Measurements from ENCODE around the gene CEP63.

- TF ChIP-seq POLR2A (IDR thresholded peaks at IDR 0.05; ENCODE audit: extremely low read depth, insufficient read length) (no peak), CTCF (IDR thresholded peaks at IDR 0.05; ENCODE audit: low read depth, low read length) (no peak), MAX (IDR thresholded peaks at IDR 0.05; ENCODE audit: low read depth, low read length) (no peak), MYC (IDR thresholded peaks at IDR 0.05; ENCODE audit: low read depth, low read length) (no peak)
Observed at GRCh38 chr3:134525293-134525692, 39.4 kb downstream of the CEP63 start.

Data from NB4 (cell line).